Measurements from ENCODE around the gene POLK.
"Not testable (repeated sequence)": the region's sequence is repeated elsewhere in the genome, so short reads cannot be mapped to it uniquely, and the experiment has no call there.

POLK gene

GRCh38 chr5:75511435-75512382 is at the start of gene POLK, which contains the start of gene CERT1:
POLK (plus strand) TSS chr5:75511891.
CERT1 (minus strand) TSS chr5:75511629; CDS start chr5:75511207, 422 bp downstream.
- DNase-seq = peak; percentile 83 to 94 (median 90)

- no peak for DNase-seq
Observed at GRCh38 chr5:75463726-75464125, 48.0 kb upstream of the POLK start.

- DNase-seq = no peak
Observed at GRCh38 chr5:75465480-75465879, 46.2 kb upstream of the POLK start.

- peak in 1 of 6 experiments; percentile 1 for DNase-seq
Observed at GRCh38 chr5:75466006-75466716, 45.5 kb upstream of the POLK start.

GRCh38 chr5:75468593-75468992 is 43.1 kb upstream of the POLK start:
- DNase-seq = no peak

GRCh38 chr5:75469017-75469416 is 42.7 kb upstream of the POLK start:
- no peak for DNase-seq

GRCh38 chr5:75471193-75471592 is 40.5 kb upstream of the POLK start:
- DNase-seq = no peak

- no peak for DNase-seq
Observed at GRCh38 chr5:75472973-75473372, 38.7 kb upstream of the POLK start.

- no peak for DNase-seq
Observed at GRCh38 chr5:75473463-75473862, 38.2 kb upstream of the POLK start.

GRCh38 chr5:75475364-75475763 is 36.3 kb upstream of the POLK start:
- no peak for DNase-seq

GRCh38 chr5:75481024-75481423 is 30.7 kb upstream of the POLK start:
- DNase-seq = no peak

GRCh38 chr5:75482482-75482881 is 29.2 kb upstream of the POLK start:
- no peak for DNase-seq

- no peak for DNase-seq
Observed at GRCh38 chr5:75484605-75485004, 27.1 kb upstream of the POLK start.

GRCh38 chr5:75489847-75490246 is 21.8 kb upstream of the POLK start:
- not testable (repeated sequence) for DNase-seq

GRCh38 chr5:75491621-75492020 is 20.1 kb upstream of the POLK start:
- no peak for DNase-seq

- DNase-seq = no peak
Observed at GRCh38 chr5:75496026-75496425, 15.7 kb upstream of the POLK start.

GRCh38 chr5:75498208-75498777 is 13.4 kb upstream of the POLK start:
- no peak for DNase-seq

- not testable (repeated sequence) for DNase-seq
Observed at GRCh38 chr5:75498875-75499274, 12.8 kb upstream of the POLK start.

- DNase-seq = not testable (repeated sequence)
Observed at GRCh38 chr5:75505112-75505511, 6.6 kb upstream of the POLK start.

- DNase-seq = no peak
Observed at GRCh38 chr5:75507841-75508240, 3.9 kb upstream of the POLK start.

GRCh38 chr5:75509546-75509945 is 2.1 kb upstream of the POLK start:
- no peak for DNase-seq

- no peak for DNase-seq
Observed at GRCh38 chr5:75509956-75510355, 1.7 kb upstream of the POLK start.

- peak in 1 of 6 experiments; percentile 19 for DNase-seq
Observed at GRCh38 chr5:75510417-75510835, 1.3 kb upstream of the POLK start.

Data from stimulated activated naive CD4-positive, alpha-beta T cell (primary cell).